T-helper 2 cell treated with Interferon-gamma antibody and Interleukin-4, amounts not matched to agents 5 μg/mL and 100 μg/mL, for 36 hours (primary cell): Measurements from ENCODE around the gene SDK1.
"Not testable (repeated sequence)": the region's sequence is repeated elsewhere in the genome, so short reads cannot be mapped to it uniquely, and the experiment has no call there.

Experiments
- DNase-seq: peaks from one replicate; pipeline ENCODE4 v3.0.0; 2021; ENCODE audit warnings: low spot score
- H3K27ac Mint-ChIP-seq: one replicate; pipeline ENCODE4 v1.8.0; 2021; ENCODE audit warnings: mild to moderate bottlenecking, mixed read lengths
- H3K27me3 Mint-ChIP-seq: one replicate; pipeline ENCODE4 v1.8.0; 2021; ENCODE audit warnings: low read depth, mixed read lengths
- H3K36me3 Mint-ChIP-seq: one replicate; pipeline ENCODE4 v1.8.0; 2021; ENCODE audit warnings: low read depth, mixed read lengths
- H3K4me1 Mint-ChIP-seq: one replicate; pipeline ENCODE4 v1.8.0; 2021; ENCODE audit warnings: low read depth, mixed read lengths
- H3K4me3 Mint-ChIP-seq: one replicate; pipeline ENCODE4 v1.8.0; 2022; ENCODE audit warnings: mild to moderate bottlenecking, moderate library complexity, mixed read lengths
- H3K9me3 Mint-ChIP-seq: one replicate; pipeline ENCODE4 v1.8.0; 2021; ENCODE audit warnings: mixed read lengths

Gene SDK1

DNA sequence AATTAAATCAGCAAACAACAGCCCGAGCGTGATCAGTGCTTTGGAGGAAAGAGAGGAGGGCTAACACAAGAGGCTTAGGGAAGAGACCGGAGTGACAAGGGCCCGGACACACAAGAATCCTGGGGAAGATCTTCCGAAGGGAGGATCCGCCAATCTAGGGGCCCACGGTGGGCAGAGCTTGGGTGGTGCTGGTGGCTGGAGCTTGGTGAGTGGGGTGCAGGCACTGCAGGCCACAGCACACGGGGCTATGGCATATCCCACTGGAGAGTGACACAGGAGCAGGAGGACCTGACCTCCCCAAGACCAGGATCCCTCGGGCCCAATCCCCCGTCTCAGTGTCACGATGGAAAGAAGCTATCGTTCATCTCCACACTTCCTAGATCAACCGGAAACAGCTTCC is 909.8 kb downstream of the SDK1 start:
- Mint-ChIP-seq H3K4me3 (no peak overlapping the region), H3K4me1 (no peaks in the 10 kb centered on the region), H3K9me3 (no peaks in the 10 kb centered on the region), H3K27me3 (no peaks in the 10 kb centered on the region), H3K27ac (no peak overlapping the region), H3K36me3 (no peaks in the 10 kb centered on the region)
- DNase-seq = no peak

DNA sequence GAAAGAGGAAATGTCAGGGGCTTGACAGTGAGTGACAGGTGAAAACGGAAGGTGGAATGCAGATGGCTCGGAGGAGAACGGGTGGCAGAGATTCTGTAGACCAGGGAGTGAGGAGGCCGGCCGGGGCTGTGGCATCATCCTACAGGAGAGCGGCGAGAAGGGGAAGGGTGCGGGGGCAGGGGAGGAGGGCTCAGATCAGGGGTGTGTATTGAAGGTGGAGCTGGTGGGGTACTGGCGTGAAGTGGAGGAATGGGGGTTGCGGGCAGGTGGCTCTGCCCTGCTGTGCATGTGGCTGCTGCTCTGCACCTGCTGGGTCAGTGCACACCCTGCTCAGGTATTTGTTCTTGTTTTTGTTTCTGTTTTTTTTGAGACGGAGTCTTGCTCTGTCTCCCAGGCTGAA is 910.2 kb downstream of the SDK1 start:
- Mint-ChIP-seq H3K4me1 (no peaks in the 10 kb centered on the region), H3K9me3 (no peaks in the 10 kb centered on the region), H3K27me3 (no peaks in the 10 kb centered on the region), H3K27ac (no peak overlapping the region), H3K36me3 (no peaks in the 10 kb centered on the region), H3K4me3 (no peak overlapping the region)
- DNase-seq = no peak

DNA sequence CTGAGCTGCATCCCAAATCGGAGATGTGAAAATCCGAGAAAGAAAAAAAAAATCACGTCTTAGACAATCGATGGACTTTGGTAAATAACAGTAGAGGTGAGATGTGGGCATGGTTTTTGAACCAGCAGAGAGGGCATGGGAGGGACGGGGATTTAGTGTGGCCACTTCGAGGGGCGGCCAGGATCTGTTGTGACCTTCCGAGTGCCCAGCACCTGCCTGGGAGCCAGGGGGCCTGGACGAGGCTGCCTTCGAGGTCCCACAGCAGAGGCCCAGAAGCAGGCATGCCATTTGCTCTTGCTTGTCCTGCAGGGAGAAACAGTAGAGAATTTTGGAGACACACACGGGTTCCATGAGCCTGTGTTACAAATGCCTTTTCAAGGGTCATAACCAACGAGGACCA is 911.3 kb downstream of the SDK1 start:
- H3K36me3 Mint-ChIP-seq = no peaks in the 10 kb centered on the region
- H3K9me3 Mint-ChIP-seq = no peaks in the 10 kb centered on the region
- H3K27me3 Mint-ChIP-seq = no peaks in the 10 kb centered on the region
- no peaks in the 10 kb centered on the region for H3K4me1 Mint-ChIP-seq
- DNase-seq = no peak
- H3K27ac Mint-ChIP-seq = no peak overlapping the region
- H3K4me3 Mint-ChIP-seq = no peak overlapping the region

DNA sequence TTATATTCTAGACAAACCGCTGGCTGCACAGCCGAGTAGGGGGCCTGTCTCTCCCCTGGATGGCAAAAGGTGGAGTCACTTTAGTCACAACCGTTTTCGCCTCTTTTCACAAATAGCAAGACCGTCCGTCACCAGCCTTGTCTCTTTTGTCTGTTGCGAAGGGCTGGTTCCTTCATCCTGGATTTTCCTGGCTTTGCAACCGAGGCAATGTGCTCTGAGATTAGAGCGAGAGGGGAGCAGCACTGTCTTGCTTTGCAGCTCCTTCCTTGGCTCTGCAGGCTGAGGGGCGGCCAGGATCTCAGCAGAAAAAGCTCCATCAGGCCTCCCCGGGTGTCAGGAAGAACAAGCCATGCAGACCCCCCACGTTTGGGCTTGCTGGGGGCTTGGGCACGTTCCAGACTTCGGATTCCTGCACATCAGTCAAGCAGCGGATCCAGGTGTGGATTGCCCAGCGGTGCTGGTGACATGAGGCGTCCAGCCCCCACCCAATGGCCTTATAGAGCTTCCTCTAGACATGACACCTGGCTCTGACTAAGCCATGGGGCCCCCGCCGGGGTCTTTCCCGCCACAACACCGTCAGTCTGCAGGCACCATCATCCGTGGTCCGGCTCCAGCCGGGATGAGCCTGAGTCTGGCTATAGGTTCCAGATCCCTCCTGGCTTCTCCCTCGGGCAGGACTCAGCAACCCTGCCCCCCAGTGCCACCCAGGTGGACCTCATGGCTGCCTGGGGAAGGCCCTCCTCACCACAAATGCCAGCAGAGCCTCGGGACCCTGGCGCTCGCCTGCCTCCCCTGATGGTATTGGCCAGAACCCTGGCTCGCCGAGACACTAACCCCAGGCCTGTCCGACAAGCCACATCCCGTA is 913.5 kb downstream of the SDK1 start:
- Mint-ChIP-seq H3K4me1 (no peaks in the 10 kb centered on the region), H3K4me3 (no peak overlapping the region), H3K27me3 (no peaks in the 10 kb centered on the region), H3K9me3 (no peaks in the 10 kb centered on the region), H3K27ac (no peak overlapping the region), H3K36me3 (no peaks in the 10 kb centered on the region)
- no peak for DNase-seq

DNA sequence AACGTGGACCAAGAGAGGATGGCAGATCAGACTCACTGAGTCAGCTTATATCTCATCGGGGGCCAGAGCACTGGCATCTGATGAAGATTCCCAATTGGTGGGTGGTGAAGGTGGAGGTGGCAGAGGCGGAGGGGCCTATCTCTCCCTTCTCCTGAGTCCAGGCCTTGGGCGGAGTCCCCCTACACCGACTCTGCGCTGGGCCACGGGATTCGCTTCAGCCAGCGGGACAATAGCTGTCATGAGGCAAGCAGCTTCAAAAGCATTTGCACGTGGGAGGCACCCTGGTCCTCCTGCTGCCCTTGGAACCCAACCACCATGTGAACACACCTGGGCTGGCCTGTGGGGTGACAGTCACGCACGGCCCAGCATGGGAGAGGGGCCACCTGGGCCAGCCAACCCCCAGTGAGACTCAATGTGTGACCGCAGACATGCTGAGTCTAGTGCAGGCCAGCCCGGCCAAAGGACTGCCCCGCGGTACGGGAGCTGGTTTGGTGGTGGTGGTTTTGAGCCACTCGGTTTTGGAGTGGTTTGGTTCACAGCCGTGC is 914.2 kb downstream of the SDK1 start:
- H3K27me3 Mint-ChIP-seq = no peaks in the 10 kb centered on the region
- no peaks in the 10 kb centered on the region for H3K4me1 Mint-ChIP-seq
- no peaks in the 10 kb centered on the region for H3K36me3 Mint-ChIP-seq
- H3K27ac Mint-ChIP-seq = no peak overlapping the region
- DNase-seq = no peak
- H3K9me3 Mint-ChIP-seq = no peaks in the 10 kb centered on the region
- no peak overlapping the region for H3K4me3 Mint-ChIP-seq

DNA sequence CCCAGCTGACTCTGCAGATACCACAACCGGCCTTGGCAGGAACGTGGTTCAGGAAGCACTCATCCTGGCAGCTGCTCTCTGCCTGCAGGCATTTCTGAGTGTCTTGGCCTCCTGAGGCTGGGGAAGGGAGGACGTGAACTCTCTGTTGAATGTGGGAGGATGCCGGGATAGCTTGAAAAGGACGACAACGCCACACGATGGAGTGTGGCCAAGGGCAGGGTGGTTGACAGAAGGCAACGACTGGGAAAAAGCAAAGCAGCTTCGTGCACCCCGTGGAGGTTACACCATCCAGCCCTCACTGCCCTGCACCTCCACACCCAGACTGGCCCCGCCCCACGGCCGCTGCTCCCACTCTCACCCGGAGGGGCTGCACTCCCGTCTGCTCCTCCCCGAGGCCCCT is 915.0 kb downstream of the SDK1 start:
- Mint-ChIP-seq H3K27me3 (no peaks in the 10 kb centered on the region), H3K4me3 (no peak overlapping the region), H3K27ac (no peak overlapping the region), H3K36me3 (no peaks in the 10 kb centered on the region), H3K4me1 (no peaks in the 10 kb centered on the region), H3K9me3 (no peaks in the 10 kb centered on the region)
- DNase-seq = no peak

DNA sequence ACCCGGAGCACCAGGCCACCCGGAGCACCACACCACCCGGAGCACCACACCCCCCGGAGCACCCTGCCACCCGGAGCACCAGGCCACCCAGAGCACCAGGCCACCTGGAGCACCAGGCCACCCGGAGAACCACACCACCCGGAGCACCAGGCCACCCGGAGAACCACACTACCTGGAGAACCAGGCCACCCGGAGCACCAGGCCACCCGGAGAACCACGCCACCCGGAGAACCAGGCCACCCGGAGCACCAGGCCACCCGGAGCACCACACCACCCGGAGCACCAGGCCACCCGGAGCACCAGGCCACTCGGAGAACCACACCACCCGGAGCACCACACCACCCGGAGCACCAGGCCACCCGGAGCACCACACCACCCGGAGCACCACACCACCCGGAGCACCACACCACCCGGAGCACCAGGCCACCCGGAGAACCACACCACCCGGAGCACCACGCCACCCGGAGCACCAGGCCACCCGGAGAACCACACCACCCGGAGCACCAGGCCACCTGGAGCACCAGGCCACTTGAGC is 916.1 kb downstream of the SDK1 start:
- not testable (repeated sequence) for H3K9me3 Mint-ChIP-seq, H3K4me3 Mint-ChIP-seq, DNase-seq, H3K27ac Mint-ChIP-seq, H3K4me1 Mint-ChIP-seq, H3K36me3 Mint-ChIP-seq, H3K27me3 Mint-ChIP-seq

DNA sequence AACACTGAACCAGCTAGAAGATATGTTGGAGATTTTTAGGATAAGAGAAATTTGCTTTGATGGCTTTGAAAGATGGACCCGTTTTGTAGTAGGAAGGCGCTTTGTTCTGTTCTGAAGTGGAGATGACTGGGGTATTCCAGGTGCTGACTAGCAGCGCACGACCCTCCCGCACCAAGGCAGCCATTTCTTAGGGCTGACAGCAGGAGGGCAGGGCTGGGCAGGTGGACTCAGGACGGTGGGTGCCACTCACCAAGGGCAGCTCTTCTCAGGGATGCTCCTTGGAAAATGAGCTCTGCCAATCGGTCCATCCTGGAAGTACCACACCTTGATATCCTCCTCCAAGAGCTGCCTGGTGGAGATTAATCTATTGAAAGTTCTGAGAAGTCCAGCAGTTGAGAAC is 917.4 kb downstream of the SDK1 start:
- Mint-ChIP-seq H3K9me3 (no peaks in the 10 kb centered on the region), H3K4me1 (no peaks in the 10 kb centered on the region), H3K27ac (no peak overlapping the region), H3K27me3 (no peaks in the 10 kb centered on the region), H3K4me3 (no peak overlapping the region), H3K36me3 (no peaks in the 10 kb centered on the region)
- DNase-seq = no peak

DNA sequence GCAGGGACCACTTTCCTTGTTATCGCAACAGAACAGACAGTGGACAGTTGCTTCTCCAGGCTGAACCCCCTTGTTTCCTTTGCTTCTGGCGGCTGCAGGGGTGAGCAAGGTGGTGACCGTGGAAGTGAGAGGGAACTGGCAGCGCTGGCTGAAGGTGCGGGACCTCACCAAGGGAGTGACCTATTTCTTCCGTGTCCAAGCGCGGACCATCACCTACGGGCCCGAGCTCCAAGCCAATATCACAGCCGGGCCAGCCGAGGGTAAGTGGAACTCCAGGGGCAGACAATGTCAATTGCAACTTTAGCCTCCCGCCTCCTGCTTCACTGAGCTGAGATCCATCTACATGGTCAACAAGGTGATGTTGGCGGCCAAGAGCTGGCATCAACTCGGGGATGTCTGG is 919.0 kb downstream of the SDK1 start:
- H3K36me3 Mint-ChIP-seq = no peaks in the 10 kb centered on the region
- no peak for DNase-seq
- H3K27me3 Mint-ChIP-seq = no peaks in the 10 kb centered on the region
- H3K4me1 Mint-ChIP-seq = no peaks in the 10 kb centered on the region
- H3K9me3 Mint-ChIP-seq = no peaks in the 10 kb centered on the region
- no peak overlapping the region for H3K4me3 Mint-ChIP-seq
- no peak overlapping the region for H3K27ac Mint-ChIP-seq

DNA sequence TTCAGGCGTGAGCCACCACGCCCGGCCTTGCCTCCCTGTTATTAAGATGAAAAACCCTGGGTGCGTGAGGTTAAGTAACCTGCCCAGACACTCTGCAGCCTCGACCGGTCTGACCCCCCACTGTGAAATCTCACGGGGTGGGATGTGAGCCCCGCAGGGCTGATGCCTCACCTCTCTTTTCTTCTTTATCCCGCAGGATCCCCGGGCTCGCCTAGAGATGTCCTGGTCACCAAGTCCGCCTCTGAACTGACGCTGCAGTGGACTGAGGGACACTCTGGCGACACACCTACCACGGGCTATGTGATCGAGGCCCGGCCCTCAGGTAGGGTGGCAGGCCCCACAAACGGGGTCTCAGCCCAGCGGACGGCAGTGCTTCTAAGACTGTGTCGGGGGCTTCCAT is 920.0 kb downstream of the SDK1 start:
- Mint-ChIP-seq H3K27ac (no peak overlapping the region), H3K36me3 (no peaks in the 10 kb centered on the region), H3K9me3 (no peaks in the 10 kb centered on the region), H3K4me1 (no peaks in the 10 kb centered on the region), H3K4me3 (no peak overlapping the region), H3K27me3 (no peaks in the 10 kb centered on the region)
- DNase-seq = no peak

DNA sequence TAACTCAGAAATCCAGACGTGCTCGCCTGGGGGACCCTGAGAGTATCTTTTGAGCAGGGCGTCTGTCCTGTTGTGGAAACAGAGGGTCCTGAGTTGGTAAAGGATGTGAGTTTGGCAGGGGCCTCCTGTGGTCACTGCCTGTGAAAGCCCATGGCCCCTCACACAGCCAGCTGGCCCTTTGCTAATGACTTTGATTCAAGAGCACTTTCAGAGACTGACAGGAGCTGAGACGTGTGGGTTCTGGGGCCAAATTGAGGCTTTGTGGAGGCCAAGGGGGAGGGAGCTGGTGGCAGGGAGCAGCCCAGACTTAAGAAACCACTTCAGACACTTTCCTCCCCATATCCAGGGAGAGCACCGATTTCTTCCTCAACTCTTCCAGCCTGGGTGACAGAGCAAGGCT is 921.6 kb downstream of the SDK1 start:
- Mint-ChIP-seq H3K9me3 (no peaks in the 10 kb centered on the region), H3K4me3 (no peak overlapping the region), H3K4me1 (no peaks in the 10 kb centered on the region), H3K27ac (no peak overlapping the region), H3K36me3 (no peaks in the 10 kb centered on the region), H3K27me3 (no peaks in the 10 kb centered on the region)
- no peak for DNase-seq

DNA sequence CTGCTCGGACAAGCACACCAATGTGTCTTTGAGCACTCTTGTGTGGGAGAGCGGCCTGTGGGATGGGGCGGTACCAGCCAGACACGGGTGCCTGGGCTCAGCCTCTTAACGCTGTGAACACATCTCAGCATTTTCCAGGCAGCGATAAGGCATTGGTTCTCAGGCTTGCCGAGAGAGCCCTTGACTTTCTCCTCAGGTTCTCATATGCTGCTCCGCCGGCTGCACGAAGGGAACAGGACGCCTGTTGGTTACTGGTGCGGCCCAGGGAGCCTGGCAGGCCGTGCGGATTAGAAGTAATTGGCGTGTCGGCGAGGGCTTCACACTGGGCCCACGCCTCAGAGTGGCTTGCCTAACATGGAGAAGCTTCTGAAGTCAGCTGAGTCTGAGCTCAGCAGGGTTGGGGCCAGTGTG is 924.3 kb downstream of the SDK1 start:
- H3K9me3 Mint-ChIP-seq = no peaks in the 10 kb centered on the region
- no peak overlapping the region for H3K27ac Mint-ChIP-seq
- no peak for DNase-seq
- no peaks in the 10 kb centered on the region for H3K4me1 Mint-ChIP-seq
- no peak overlapping the region for H3K4me3 Mint-ChIP-seq
- H3K36me3 Mint-ChIP-seq = no peaks in the 10 kb centered on the region
- H3K27me3 Mint-ChIP-seq = no peaks in the 10 kb centered on the region

DNA sequence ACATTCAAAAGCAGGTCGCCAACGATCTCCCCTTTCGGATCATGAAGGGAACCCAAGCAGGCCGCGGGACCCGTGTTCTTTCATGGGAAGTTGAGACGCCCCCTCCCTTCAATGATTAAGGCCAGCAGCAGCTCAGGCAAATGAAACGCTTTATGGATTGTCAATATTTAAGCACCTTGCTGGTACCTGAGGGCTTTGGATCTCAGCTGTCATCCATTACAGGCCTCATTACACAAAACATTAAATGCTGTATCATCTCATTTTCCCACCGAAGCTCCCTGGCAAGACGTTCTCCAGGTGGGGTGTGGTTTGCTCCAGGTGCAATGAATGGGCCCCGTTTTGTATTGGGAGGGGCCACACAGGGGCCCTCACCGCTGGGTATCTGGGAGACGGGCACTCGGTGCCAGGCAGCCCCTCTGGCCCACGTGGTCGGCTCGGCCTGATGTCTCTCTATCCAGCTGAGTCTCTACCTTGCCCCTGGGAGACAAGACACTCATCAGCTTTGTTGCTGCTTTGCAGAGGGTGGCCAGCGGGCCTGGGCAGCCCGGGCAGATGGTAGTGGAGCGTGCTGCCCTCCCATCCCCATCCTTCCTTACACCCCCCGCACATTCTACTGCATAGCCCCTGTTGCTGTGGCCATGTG is 925.0 kb downstream of the SDK1 start:
- Mint-ChIP-seq H3K4me3 (no peak overlapping the region), H3K27me3 (no peaks in the 10 kb centered on the region), H3K9me3 (no peaks in the 10 kb centered on the region), H3K27ac (no peak overlapping the region), H3K4me1 (no peaks in the 10 kb centered on the region), H3K36me3 (no peaks in the 10 kb centered on the region)
- DNase-seq = no peak

DNA sequence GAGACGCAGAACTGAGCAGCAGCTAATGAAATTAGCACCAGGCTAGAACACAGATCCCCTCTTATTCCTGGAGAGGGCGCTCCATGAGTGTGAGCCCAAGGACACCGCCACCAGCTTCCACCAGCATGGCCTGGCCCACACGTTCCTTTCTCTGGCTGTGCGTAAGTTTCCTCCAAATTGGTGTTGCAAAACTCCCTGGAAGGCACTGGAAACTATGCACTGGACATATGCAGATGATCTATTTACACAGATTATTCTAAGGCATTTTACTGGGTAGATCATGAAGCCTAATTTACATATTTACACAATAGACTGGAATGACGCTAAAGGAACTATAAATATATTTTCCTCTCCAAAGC is 925.5 kb downstream of the SDK1 start:
- no peaks in the 10 kb centered on the region for H3K4me1 Mint-ChIP-seq
- H3K36me3 Mint-ChIP-seq = no peaks in the 10 kb centered on the region
- H3K4me3 Mint-ChIP-seq = no peak overlapping the region
- no peaks in the 10 kb centered on the region for H3K9me3 Mint-ChIP-seq
- H3K27ac Mint-ChIP-seq = no peak overlapping the region
- H3K27me3 Mint-ChIP-seq = no peaks in the 10 kb centered on the region
- no peak for DNase-seq
